Keratinocyte (primary cell): ENCODE measurements around the gene SYNM.
"Not testable (repeated sequence)": the region's sequence is repeated elsewhere in the genome, so short reads cannot be mapped to it uniquely, and the experiment has no call there.

Source experiments
- CTCF ChIP-seq, 3 experiments: IDR thresholded peaks in 1 of 3; conservative IDR thresholded peaks in 1 of 3; optimal IDR thresholded peaks in 1 of 3; 2 replicates in 2 of 3; 3 replicates in 1 of 3; pipeline versions ENCODE3 to v1.5.1; 2011; ENCODE audit warnings: low read length in 3 of 3, mild to moderate bottlenecking in 3 of 3, moderate library complexity in 2 of 3, control low read depth in 1 of 3, inconsistent platforms in 1 of 3; ENCODE audit not compliant: insufficient read depth in 2 of 3; ENCODE audit errors: extremely low read depth in 1 of 3
- EZH2 ChIP-seq: IDR thresholded peaks from one replicate; pipeline ENCODE4 v1.6.1; 2012; ENCODE audit warnings: inconsistent platforms, mild to moderate bottlenecking, low read length, moderate library complexity

- TF ChIP-seq CTCF (optimal IDR thresholded peaks at IDR 0.05 in 1 of 3, IDR thresholded peaks at IDR 0.05 in 1 of 3, conservative IDR thresholded peaks at IDR 0.05 in 1 of 3; ENCODE audit: extremely low read depth in 1 of 3, insufficient read depth in 2 of 3, low read length in 3 of 3); EZH2: not testable (repeated sequence)
These were observed 44.7 kb upstream of the SYNM start for GRCh38 chr15:99060186-99060585.
